IPS DF 4.7 (cell line): ENCODE measurements around the gene DCDC2C.

Source experiments
- DNase-seq: peaks from one replicate; pipeline ENCODE4 v3.0.0-alpha.2; 2013; ENCODE audit warnings: low spot score; ENCODE audit errors: extremely low read depth

The DCDC2C gene

GRCh38 chr2:3672861-3673678 lies 30.3 kb upstream of the DCDC2C start:
- DNase-seq: no peak

GRCh38 chr2:3674066-3674845 lies 29.1 kb upstream of the DCDC2C start:
- no peak for DNase-seq

- DNase-seq: no peak
Measured at GRCh38 chr2:3675687-3676086, 27.7 kb upstream of the DCDC2C start.

GRCh38 chr2:3677436-3677835 lies 25.9 kb upstream of the DCDC2C start:
- DNase-seq: no peak

- DNase-seq: no peak
Measured at GRCh38 chr2:3678212-3678611, 25.2 kb upstream of the DCDC2C start.

- DNase-seq: no peak
Measured at GRCh38 chr2:3679180-3679579, 24.2 kb upstream of the DCDC2C start.

GRCh38 chr2:3679616-3680393 lies 23.6 kb upstream of the DCDC2C start:
- no peak for DNase-seq

GRCh38 chr2:3680548-3681345 lies 22.6 kb upstream of the DCDC2C start:
- no peak for DNase-seq

GRCh38 chr2:3681625-3682024 lies 21.8 kb upstream of the DCDC2C start:
- no peak for DNase-seq

- DNase-seq: no peak
Measured at GRCh38 chr2:3682811-3683210, 20.6 kb upstream of the DCDC2C start.

- DNase-seq: no peak
Measured at GRCh38 chr2:3683748-3684454, 19.5 kb upstream of the DCDC2C start.

GRCh38 chr2:3689998-3690748 lies 13.2 kb upstream of the DCDC2C start:
- DNase-seq: no peak

GRCh38 chr2:3692375-3692774 lies 11.0 kb upstream of the DCDC2C start:
- no peak for DNase-seq

GRCh38 chr2:3696545-3696944 lies 6.8 kb upstream of the DCDC2C start:
- no peak for DNase-seq

- no peak for DNase-seq
Measured at GRCh38 chr2:3701071-3701470, 2.3 kb upstream of the DCDC2C start.

- DNase-seq: no peak
Measured at GRCh38 chr2:3703757-3704355, 481 bp downstream of the DCDC2C start.

- DNase-seq: no peak
Measured at GRCh38 chr2:3704692-3705091, 1.3 kb downstream of the DCDC2C start.

- DNase-seq: no peak
Measured at GRCh38 chr2:3705782-3706181, 2.4 kb downstream of the DCDC2C start.

- no peak for DNase-seq
Measured at GRCh38 chr2:3706892-3707291, 3.5 kb downstream of the DCDC2C start.
